Measurements from ENCODE around the gene GMNN.

GRCh38 chr6:24797596-24798216 lies 23.0 kb downstream of the GMNN start:
- TF ChIP-seq CTCF (conservative IDR thresholded peaks at IDR 0.05; ENCODE audit: low read depth, low read length) (no peak), EZH2 (IDR thresholded peaks at IDR 0.05; ENCODE audit: borderline replicate concordance, low read depth, low read length, poor library complexity, severe bottlenecking) (no peak)
